ENCODE data around the gene FNDC3B.

Gene FNDC3B

DNA sequence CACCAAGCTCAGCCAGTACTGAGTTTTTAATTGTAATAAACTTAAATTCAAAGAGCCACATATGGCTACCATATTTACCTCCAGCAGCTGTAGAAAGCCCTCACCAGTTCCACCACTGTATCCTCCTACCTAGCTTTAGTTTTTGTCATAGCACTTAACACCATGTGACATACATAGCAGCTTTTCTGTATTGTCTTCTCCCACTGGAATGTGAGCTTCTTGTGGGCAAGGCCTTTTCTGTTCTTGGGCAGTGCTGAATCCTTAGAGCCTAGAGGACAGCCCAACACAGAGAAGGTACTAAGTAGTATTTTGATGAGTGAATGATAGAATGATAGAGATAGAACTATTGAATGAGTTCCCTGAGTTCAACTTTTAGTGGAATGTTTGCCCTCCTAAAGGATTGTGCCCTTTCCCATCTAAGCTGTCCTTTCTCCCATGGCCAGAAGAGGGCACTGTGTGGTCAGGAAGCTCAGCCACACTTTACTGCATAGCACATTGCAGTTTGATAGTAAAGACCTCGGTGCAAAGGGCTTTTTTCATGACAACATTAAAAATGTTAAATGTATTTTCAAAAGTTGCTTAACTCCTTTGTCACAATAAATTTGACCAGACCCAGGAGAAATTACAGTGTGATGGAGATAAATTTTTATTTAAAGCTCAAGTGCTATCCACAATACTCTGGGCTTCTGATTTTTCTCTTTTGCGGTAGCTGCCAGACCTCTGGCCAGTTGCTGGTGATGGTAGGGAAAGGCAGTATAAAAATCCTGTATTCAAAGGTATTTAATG, 293.1 kb downstream of the FNDC3B start:
- no peak overlapping the region for H3K4me3 ChIP-seq (ENCODE audit: low read depth, low read length)
- TF ChIP-seq, protein P1, sequence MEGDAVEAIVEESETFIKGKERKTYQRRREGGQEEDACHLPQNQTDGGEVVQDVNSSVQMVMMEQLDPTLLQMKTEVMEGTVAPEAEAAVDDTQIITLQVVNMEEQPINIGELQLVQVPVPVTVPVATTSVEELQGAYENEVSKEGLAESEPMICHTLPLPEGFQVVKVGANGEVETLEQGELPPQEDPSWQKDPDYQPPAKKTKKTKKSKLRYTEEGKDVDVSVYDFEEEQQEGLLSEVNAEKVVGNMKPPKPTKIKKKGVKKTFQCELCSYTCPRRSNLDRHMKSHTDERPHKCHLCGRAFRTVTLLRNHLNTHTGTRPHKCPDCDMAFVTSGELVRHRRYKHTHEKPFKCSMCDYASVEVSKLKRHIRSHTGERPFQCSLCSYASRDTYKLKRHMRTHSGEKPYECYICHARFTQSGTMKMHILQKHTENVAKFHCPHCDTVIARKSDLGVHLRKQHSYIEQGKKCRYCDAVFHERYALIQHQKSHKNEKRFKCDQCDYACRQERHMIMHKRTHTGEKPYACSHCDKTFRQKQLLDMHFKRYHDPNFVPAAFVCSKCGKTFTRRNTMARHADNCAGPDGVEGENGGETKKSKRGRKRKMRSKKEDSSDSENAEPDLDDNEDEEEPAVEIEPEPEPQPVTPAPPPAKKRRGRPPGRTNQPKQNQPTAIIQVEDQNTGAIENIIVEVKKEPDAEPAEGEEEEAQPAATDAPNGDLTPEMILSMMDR (IDR thresholded peaks at IDR 0.05; ENCODE audit: insufficient read depth, low read depth, low read length, missing control alignments), result peak; percentile 93
- DNase-seq (ENCODE audit: low read depth), result peak; percentile 54

DNA sequence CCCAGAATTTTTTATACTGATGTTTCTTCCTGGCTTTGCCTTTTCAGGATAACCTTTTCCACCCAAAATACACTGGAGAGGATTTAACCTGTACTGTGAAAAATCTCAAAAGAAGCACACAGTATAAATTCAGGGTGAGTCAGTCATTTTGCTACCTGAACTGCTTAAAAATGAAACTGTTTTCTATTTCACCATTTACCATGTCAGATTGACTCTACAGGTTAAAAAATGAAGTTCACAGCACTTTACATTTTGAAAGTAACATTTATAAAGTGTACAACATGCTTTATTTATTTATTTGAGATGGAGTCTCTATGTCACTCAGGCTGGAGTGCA, 293.6 kb downstream of the FNDC3B start:
- no peak overlapping the region for H3K4me3 ChIP-seq (ENCODE audit: low read depth, low read length)
- TF ChIP-seq, protein P1 (IDR thresholded peaks at IDR 0.05; ENCODE audit: insufficient read depth, low read depth, low read length, missing control alignments), result no peak
- DNase-seq (ENCODE audit: low read depth), result no peak

DNA sequence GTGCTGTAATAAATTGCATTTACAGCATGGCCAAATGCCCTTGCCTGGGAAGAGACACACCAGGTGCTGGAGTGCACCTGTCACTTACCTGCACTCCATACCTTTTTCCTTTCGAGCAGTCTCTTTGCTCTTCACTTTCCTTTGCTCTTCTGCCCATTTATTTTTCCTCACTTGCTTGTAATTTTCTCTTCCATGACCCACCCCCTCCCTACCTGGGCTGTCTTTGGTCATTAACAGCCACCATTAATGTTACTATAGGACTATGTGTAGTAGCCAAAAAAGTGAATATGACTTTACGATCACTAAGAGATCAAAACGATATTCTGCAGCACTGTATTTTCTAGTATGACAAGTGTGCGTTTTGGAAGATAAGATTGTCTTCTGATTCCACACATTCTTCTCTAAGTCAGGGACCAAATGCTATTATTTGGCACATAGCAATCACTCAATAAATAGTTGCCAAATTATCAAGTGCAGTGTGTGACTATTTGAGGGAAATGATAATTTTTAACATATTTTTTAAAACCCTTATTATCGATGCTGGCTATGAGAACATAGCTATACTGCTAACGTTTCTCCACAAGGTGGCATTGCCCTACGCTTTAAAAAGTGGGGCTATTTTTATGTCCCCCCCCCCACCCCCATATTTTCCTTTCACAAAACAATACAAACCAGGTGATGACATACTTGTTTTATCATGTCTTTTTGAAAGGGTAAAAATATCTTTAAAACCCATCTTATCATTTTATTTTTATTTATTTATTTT, 294.5 kb downstream of the FNDC3B start:
- DNase-seq (ENCODE audit: low read depth), result no peak
- TF ChIP-seq, protein P1 (IDR thresholded peaks at IDR 0.05; ENCODE audit: insufficient read depth, low read depth, low read length, missing control alignments), result no peak
- H3K4me3 ChIP-seq (ENCODE audit: low read depth, low read length), result no peak overlapping the region

DNA sequence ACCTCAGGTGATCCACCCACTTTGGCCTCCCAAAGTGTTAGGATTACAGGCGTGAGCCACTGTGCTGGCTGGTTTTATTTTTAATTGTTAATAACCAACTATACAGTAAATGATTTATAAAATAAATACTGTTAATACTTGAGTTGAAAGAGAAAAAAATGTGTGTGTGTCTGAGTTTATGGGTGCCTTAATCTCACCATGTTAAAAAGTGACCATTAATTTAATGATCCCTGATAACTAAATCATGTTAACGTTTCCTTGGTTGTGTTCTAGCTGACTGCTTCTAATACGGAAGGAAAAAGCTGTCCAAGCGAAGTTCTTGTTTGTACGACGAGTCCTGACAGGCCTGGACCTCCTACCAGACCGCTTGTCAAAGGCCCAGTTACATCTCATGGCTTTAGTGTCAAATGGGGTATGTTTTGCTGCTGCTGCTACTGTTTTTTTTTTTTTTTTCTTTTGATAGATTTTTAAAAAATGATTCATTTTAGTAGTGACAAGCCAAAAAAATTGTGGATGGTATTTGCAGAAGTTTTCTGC, 295.4 kb downstream of the FNDC3B start:
- no peak for DNase-seq (ENCODE audit: low read depth)
- TF ChIP-seq, protein P1 (IDR thresholded peaks at IDR 0.05; ENCODE audit: insufficient read depth, low read depth, low read length, missing control alignments), result no peak
- no peak overlapping the region for H3K4me3 ChIP-seq (ENCODE audit: low read depth, low read length)

DNA sequence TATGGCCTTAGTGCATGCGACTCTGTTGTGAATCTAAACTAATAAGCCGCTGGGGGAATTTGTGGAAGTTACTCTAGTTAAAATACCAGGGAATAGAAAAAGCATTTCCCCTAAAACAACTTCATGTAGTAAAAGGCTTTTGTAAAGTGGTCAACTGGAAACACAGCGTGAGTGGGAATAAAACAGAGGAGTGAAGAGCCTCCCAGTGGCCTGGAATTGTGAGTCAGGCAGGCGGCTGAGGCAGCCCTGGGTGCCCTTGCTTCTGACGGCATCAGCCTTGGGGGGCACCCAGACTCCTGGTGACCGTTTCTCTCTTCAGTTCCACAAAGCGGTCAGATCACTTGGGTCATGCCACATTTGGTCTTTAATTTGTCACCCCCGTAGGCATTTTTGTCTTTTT, 300.5 kb downstream of the FNDC3B start:
- TF ChIP-seq, protein P1 (IDR thresholded peaks at IDR 0.05; ENCODE audit: insufficient read depth, low read depth, low read length, missing control alignments), result no peak
- H3K4me3 ChIP-seq (ENCODE audit: low read depth, low read length), result no peak overlapping the region
- DNase-seq (ENCODE audit: low read depth), result no peak

DNA sequence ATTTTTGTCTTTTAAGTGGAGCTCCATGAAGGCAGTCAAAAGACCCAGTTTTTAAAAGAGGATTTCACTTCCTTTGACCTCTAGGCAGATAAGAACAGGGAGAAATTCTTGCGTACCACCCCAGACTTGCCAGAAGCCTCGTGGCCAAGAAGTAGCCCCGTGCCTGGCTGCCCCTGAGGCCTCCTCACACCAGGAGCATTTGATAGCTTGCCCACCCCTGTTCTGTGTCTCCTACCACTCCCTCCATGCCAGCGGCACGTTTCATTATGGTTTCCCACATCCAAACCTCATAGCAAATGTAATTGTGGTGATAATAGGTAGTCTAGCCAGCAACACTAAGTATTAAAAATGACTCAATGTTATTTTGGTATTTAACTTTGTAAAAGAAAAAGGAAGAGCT, 301.2 kb downstream of the FNDC3B start:
- TF ChIP-seq, protein P1 (IDR thresholded peaks at IDR 0.05; ENCODE audit: insufficient read depth, low read depth, low read length, missing control alignments), result no peak
- H3K4me3 ChIP-seq (ENCODE audit: low read depth, low read length), result no peak overlapping the region
- DNase-seq (ENCODE audit: low read depth), result no peak
